Islet precursor cell (in vitro differentiated cells): ENCODE results near the gene GRPEL2.

ENCODE experiments used
- DNase-seq: peaks from one replicate; pipeline ENCODE4 v3.0.0-alpha.2; 2018

GRPEL2 gene

GRCh38 chr5:149345147-149345891 is at the start of gene GRPEL2:
GRPEL2 (plus strand) TSS chr5:149345499; CDS start chr5:149345540, 41 bp downstream.
- DNase-seq = peak; percentile 98

GRCh38 chr5:149297340-149298025 is 47.8 kb upstream of the GRPEL2 start:
- no peak for DNase-seq

- no peak for DNase-seq
These were observed 47.1 kb upstream of the GRPEL2 start for GRCh38 chr5:149298163-149298562.

GRCh38 chr5:149298842-149299404 is 46.4 kb upstream of the GRPEL2 start:
- DNase-seq = no peak

DNA sequence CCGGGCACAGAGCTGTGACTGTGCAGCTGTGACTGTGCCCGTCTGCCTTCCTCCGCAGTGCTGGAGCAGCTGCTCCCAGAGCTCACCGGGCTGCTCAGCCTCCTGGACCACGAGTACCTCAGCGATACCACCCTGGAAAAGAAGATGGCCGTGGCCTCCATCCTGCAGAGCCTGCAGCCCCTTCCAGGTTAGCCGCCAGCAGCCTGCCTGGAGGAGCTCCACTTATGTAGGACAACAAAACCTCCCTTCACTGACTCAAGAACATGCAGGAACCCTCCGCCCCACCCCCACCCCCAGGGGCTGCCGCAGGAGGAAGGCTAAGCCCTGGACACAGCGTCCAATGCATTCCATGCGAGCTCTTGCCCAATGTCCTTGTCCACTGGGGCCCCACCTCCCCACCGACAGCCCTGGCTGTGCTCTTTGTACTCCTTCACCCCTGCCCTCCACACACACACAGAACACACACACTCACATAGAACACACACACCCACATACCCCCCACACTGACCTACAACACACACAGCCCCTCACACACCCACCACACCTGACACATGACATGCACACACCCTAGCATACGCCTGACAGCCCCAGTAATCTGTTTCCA is 45.7 kb upstream of the GRPEL2 start:
- DNase-seq = no peak

DNA sequence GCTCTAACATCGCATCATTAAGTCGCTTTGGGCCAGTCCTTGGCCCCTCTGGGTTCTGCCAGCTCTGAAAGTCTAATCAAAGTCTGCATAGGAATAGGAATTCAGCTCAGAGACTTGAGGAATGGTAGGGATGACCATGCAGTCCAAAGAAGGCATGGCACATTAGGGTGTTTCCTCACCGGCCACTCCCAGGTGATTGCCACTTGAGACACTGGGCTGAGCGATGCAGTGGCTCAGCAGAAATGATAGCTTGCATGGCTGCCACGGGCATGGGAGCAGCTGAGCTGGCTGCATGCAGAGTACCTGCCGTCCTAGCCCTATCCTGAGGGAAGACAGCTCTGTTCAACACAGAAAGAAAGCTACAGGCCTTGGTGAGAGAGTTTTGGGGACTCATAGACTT is 44.9 kb upstream of the GRPEL2 start:
- DNase-seq = no peak

- no peak for DNase-seq
These were observed 44.1 kb upstream of the GRPEL2 start for GRCh38 chr5:149301049-149301743.

DNA sequence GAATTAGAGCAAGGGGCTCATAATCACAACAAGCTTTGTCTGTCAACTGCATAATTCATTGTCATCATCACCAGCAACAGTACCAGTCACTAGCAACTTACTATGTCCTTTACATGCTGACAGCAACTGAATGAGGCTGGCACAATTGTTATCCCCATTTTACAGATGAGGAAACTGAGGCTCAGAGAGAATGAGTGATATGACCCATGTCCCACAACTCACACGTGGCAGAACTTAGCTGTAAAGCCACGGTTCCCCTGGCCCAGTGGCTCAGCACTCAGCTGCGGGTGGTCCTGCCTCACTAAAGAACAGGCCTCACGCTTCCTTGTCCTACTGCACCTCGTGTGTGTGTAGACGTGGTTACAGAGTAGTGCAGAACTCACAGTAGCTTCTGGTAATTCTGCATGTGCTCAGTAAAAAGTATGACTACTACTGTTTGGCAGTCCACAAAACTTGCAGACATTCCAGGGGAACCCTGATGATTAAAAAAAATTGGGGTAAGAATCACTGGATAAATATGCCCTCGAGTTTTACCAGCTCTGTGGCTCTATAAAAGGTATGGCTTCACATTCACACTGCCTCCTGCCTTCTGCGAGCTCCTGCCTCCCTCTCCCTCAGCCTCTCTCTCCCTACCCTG is 43.4 kb upstream of the GRPEL2 start:
- no peak for DNase-seq

DNA sequence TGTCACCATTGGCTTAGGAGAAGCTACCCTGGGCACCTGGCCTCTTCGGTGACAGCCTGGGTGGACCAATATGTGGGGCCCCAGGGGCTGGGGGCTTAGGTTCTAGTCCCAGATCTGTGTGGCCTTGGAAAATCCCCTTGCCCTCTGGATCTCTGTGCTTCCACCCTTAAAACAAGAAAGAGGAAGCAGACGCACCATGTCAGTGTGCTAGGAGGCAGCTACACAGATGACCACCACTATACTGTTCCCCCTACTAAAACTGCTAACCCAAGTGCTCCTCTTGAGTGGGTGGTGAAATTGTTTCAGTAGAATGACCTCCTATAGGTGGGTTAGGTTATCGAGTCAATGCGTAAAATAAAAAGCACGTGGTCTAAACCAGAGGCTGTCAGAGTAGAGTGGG is 42.7 kb upstream of the GRPEL2 start:
- DNase-seq = no peak

GRCh38 chr5:149303210-149303609 is 42.1 kb upstream of the GRPEL2 start:
- no peak for DNase-seq

DNA sequence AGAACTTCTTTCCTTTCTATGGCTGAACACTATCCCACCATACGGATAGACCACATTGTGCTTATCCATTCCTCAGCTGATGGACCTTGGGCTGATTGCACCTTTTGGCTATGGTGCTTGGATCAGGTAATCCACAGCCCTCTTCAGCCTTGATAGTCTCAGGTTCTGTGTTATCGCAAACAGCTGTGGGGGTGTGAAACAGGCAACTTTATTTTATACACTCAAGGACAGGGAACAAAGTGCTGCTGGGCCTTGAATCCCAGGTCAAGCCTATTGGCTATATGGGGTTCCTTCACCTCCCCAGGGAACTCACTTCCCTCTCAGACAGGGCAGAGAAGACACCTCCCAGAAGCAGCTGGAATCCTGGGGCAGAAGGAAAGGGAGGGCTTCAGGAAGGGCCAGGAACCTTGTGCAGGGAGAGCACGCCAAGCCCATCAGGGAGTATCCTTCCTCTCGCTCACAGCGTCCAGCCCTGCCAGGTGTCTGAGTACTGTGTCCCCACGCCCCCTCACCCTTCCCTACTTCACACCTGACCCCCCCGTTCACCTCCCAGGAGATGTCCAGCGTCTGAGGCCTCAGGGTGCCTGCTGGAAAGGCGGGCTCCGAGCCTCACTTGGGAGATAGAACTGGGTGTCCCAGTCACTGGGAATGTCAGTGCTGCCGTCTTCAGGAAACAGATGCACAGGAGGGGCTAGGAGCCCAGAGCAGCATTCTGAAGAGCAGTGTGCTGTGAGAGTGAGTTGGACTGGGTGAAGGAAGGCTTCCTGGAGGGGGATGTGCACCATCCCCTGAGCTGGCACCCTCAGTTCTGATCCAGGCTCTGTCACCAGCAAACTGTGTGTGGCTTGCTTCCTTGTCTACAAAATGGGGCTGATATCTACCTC is 40.9 kb upstream of the GRPEL2 start:
- no peak for DNase-seq

GRCh38 chr5:149309354-149309753 is 35.9 kb upstream of the GRPEL2 start:
- DNase-seq = no peak

DNA sequence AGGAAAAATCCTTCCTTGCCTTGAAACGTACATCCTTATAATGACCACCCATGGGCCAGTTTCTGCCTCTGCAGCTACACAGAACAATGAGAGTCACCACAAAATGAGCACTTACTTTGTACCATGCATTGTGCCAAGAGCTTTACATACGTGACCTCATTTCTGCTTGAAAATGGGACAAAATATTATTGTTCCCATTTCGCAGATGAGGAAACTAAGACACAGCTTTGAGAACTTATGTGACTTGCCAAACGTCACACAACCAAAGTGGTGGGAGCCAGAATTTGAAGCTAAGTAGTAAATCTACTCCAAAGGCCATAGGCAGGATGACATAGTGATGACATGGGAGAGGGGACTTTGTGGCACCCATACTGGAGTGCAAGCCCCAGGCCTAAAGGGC is 34.8 kb upstream of the GRPEL2 start:
- DNase-seq = no peak

DNA sequence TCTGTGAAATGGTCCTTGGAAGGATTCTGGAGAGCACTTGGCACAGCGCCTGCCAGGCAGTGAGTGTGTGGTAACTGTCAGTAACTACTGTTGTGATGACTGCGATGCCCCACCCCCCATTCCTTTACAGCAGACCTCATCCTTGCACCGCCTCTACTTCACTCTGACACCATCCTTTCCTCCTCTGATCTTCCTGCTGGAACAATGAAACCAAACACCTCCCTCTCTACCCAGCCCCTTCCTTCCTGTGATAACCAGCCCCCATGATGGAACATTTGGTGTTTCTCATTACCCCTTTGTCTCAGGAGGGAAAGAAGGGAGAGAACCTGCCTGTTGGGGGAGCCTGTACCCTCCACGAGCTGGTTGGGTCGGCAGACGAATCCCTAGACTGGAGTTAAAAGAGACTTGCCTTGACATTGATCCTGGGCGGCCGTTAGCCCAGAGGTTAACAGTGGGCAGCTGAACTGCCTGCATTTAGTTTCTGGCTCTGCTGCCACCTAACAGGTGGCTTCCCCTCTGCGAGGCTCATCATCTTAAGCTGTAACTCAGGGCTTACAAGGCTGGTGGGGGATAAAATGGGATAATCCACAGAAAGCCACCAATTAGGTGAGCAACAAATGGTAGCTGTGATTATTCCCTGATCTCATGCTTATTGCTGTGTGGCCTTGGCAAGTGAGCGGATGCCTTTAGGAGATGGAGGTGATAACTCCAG is 34.2 kb upstream of the GRPEL2 start:
- no peak for DNase-seq

- DNase-seq = no peak
These were observed 32.0 kb upstream of the GRPEL2 start for GRCh38 chr5:149313151-149313841.

DNA sequence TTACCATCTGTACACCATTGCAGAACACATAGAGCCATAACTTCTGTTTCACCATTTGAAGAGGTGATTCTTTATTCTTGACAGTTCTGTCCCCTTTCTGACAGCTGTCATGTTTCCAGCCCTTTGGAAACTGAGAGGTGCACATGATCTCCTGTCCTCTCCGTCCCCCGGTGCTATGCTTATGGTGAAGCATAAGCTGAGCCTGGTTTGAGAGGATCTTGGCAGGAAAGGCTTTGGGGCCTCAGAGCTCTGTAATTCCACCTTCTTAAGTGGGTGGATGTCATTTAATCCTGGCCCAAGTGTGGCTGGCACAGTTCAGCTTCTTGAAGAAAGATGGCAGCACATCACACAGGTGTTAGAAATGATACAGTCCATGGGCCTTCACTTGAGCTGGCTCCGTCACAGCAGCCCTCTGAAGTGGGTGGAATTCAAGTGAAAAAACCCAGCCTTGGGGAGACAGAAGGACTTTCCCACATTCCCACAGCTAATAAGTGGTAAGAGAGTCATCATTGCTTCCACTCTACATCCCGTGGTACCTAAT is 30.7 kb upstream of the GRPEL2 start:
- no peak for DNase-seq

GRCh38 chr5:149315753-149316152 is 29.5 kb upstream of the GRPEL2 start:
- no peak for DNase-seq

GRCh38 chr5:149317281-149318048 is 27.8 kb upstream of the GRPEL2 start:
- DNase-seq = no peak

DNA sequence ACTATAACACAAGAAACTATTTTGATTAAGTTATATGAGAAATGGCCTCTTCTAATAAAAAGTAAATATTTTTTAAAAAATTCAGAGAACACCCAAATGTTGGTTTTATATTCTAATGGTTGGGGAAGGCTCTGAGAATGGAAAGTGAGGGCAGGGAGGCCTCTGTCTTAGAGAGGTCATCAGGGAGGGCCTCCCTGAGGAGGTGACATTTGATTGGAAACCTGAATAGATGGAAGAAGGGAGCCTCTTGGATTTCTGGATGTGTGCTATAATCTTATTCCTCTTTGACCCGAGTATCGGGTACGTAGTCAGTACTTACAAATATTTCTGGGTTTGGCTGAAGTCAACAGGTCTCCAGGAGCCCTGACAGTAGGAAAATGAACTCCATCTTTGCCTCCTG is 26.1 kb upstream of the GRPEL2 start:
- no peak for DNase-seq
